Measurements from ENCODE around the gene VIM.

The VIM gene

GRCh38 chr10:17229967-17230682 is 2.1 kb downstream of the VIM start (continued):
- no peak for TF ChIP-seq ZNF488 (tag by site-specific recombination; IDR thresholded peaks at IDR 0.05)
- peak; percentile 38; the same call in 1 of the 2 replicates for TF ChIP-seq ZNF513 (tag by site-specific recombination; IDR thresholded peaks at IDR 0.05)
- TF ChIP-seq ZNF146 (tag by site-specific recombination; IDR thresholded peaks at IDR 0.05), result no peak
- no peak for TF ChIP-seq ZBTB49 (tag by site-specific recombination; IDR thresholded peaks at IDR 0.05; ENCODE audit: low read depth)
- peak; percentile 45 for TF ChIP-seq FEZF1 (tag by site-specific recombination; IDR thresholded peaks at IDR 0.05)
- TF ChIP-seq ZNF23 (tag by site-specific recombination; IDR thresholded peaks at IDR 0.05; ENCODE audit: borderline replicate concordance), result no peak
- peak; percentile 12 for TF ChIP-seq ZNF529 (tag by site-specific recombination; IDR thresholded peaks at IDR 0.05; ENCODE audit: insufficient replicate concordance)
- TF ChIP-seq ZNF558 (tag by site-specific recombination; IDR thresholded peaks at IDR 0.05), result no peak
- TF ChIP-seq ZFP3 (tag by site-specific recombination; IDR thresholded peaks at IDR 0.05; ENCODE audit: low read depth), result no peak
- no peak for TF ChIP-seq ZNF280D (tag by site-specific recombination; IDR thresholded peaks at IDR 0.05)
- TF ChIP-seq ZNF2 (tag by site-specific recombination; IDR thresholded peaks at IDR 0.05), result peak; percentile 73
- no peak for TF ChIP-seq ZNF211 (tag by site-specific recombination; IDR thresholded peaks at IDR 0.05; ENCODE audit: low read depth)
- no peak for TF ChIP-seq ZNF596 (tag by site-specific recombination; IDR thresholded peaks at IDR 0.05)
- TF ChIP-seq ZSCAN30 (tag by site-specific recombination; IDR thresholded peaks at IDR 0.05), result peak; percentile 37; the same call in 1 of the 2 replicates
- no peak for TF ChIP-seq ZNF624 (tag by site-specific recombination; IDR thresholded peaks at IDR 0.05)
- TF ChIP-seq PRDM2 (tag by site-specific recombination; IDR thresholded peaks at IDR 0.05; ENCODE audit: borderline replicate concordance), result no peak
- peak; percentile 54; the same call in 1 of the 2 replicates for TF ChIP-seq WT1 (tag by site-specific recombination; IDR thresholded peaks at IDR 0.05)
- 0 out of 2 replicates have a peak, but pooled peaks have one; percentile 33 for TF ChIP-seq ZBTB10 (tag by site-specific recombination; IDR thresholded peaks at IDR 0.05)
- TF ChIP-seq ZFP69B (tag by site-specific recombination; IDR thresholded peaks at IDR 0.05), result no peak
- TF ChIP-seq ZNF692 (tag by site-specific recombination; IDR thresholded peaks at IDR 0.05), result peak; percentile 59; the same call in 1 of the 2 replicates

Data from HEK293 (cell line).